Stromal cell of bone marrow (primary cell): ENCODE data around the gene ARL14.

Experiments used
- DNase-seq: peaks from one replicate; pipeline ENCODE4 v3.0.0-alpha.2; 2012; ENCODE audit warnings: low read depth

ARL14 gene

DNA sequence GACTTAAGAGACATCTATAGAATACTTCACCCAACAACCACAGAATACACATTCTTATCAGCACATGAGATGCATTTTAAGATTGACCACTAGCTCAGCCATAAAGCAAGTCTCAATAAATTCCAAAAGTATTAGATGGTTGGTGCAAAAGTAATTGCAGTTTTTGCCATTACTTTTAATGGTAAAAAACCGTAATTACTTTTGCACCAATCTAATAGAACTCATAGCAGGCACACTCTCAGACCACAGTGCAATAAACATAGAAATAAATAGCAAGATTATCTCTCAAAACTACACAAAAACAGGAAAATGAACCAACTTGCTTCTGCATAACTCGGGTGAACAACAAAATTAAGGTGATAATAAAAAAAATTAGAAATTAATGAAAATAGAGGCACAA lies 45.4 kb downstream of the ARL14 start:
- DNase-seq = no peak

DNA sequence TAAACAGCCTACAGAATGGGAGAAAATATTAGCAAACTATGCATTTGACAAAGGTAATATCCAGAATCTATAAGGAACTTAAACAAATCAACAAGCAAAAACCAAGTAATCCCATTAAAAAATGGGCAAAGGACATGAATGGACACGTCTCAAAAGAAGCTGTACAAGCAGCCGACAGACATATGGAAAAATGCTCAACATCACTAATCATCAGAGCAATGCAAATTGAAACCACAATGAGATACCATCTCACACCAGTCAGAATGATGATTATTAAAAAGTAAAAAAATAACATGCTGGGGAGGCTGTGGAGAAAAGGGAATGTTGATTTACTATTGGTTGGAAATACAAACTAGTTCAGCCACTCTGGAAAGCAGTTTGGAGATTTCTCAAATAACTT lies 48.4 kb downstream of the ARL14 start:
- DNase-seq = no peak
